SK-N-SH (cell line): ENCODE results near the gene SGTA. TPM values are rescaled to one million over a fixed set of nuclear protein-coding genes. Genes with fewer than 3 reads are reported as not detected.

Experiments used
- CTCF ChIA-PET: fragments of 300-600, 350-600 bp; formaldehyde crosslinking; extraction: SDS; loops from one replicate; lab custom pipeline; 2021; lab: Yijun Ruan, JAX
- POLR2A ChIA-PET: fragments of 350-600 bp; sonication (Branson Sonifier 250); formaldehyde crosslinking; extraction: SDS; loops from one replicate; lab custom pipeline; 2020; ENCODE audit warnings: antibody characterized with exemption, inconsistent platforms; lab: Yijun Ruan, JAX
- DNase-seq: peaks from one replicate; pipeline ENCODE4 v3.0.0; 2012
- H2AFZ ChIP-seq: fragments of 200-600 bp; sonication (generic); 2 replicates; pipeline ENCODE4 v1.8.1; 2016; ENCODE audit warnings: antibody characterized with exemption, mild to moderate bottlenecking, low read depth
- H3F3A ChIP-seq: fragments of 200-600 bp; sonication (generic); replicated peaks from 2 replicates; pipeline ENCODE3; 2016; ENCODE audit warnings: antibody characterized with exemption, mild to moderate bottlenecking; ENCODE audit not compliant: insufficient read depth
- H3K27ac ChIP-seq, 2 experiments: fragments of 200-500 bp in 1 of 2; fragments of 200-600 bp in 1 of 2; sonication (Bioruptor generic) in 1 of 2; sonication (generic), shearing (Covaris generic) in 1 of 2; 2 replicates each; pipeline versions ENCODE4 v1.5.1 to v1.6.1; 2014 to 2016; ENCODE audit warnings: low read depth in 2 of 2, inconsistent platforms in 1 of 2, low read length in 1 of 2, mild to moderate bottlenecking in 1 of 2, mixed read lengths in 1 of 2
- H3K27me3 ChIP-seq: fragments of 200-600 bp; sonication (generic), shearing (Covaris generic); 2 replicates; pipeline ENCODE4 v1.6.1; 2016; ENCODE audit warnings: mixed run types; ENCODE audit not compliant: insufficient read depth
- H3K36me3 ChIP-seq, 2 experiments: fragments of 200-500 bp in 1 of 2; fragments of 200-600 bp in 1 of 2; sonication (Bioruptor generic) in 1 of 2; sonication (generic) in 1 of 2; replicated peaks in 1 of 2; 2 replicates each; pipeline versions ENCODE3 to v1.5.1; 2014 to 2016; ENCODE audit warnings: low read length in 1 of 2, mild to moderate bottlenecking in 1 of 2; ENCODE audit not compliant: insufficient read depth in 2 of 2, control insufficient read depth in 1 of 2
- H3K4me1 ChIP-seq, 2 experiments: fragments of 200-500 bp in 1 of 2; fragments of 200-600 bp in 1 of 2; sonication (Bioruptor generic) in 1 of 2; sonication (generic), shearing (Covaris generic) in 1 of 2; 2 replicates each; pipeline versions ENCODE4 v1.5.1 to v1.6.1; 2014 to 2016; ENCODE audit warnings: low read depth in 1 of 2, low read length in 1 of 2, mixed run types in 1 of 2; ENCODE audit not compliant: insufficient read depth in 2 of 2, control insufficient read depth in 1 of 2
- H3K4me2 ChIP-seq: fragments of 200-600 bp; sonication (generic), shearing (Covaris generic); 2 replicates; pipeline ENCODE4 v1.6.1; 2017; ENCODE audit warnings: mixed run types
- H3K4me3 ChIP-seq, 2 experiments: fragments of 200-500 bp in 1 of 2; fragments of 200-600 bp in 1 of 2; sonication (Bioruptor generic) in 1 of 2; sonication (generic), shearing (Covaris generic) in 1 of 2; 2 replicates each; pipeline versions ENCODE4 v1.5.1 to v1.8.1; 2014 to 2016; ENCODE audit warnings: low read depth in 2 of 2, inconsistent platforms in 1 of 2, low read length in 1 of 2, mild to moderate bottlenecking in 1 of 2, mixed read lengths in 1 of 2, moderate library complexity in 1 of 2
- H3K79me2 ChIP-seq: fragments of 200-600 bp; sonication (generic); 2 replicates; pipeline ENCODE4 v1.8.1; 2017; ENCODE audit warnings: mild to moderate bottlenecking; ENCODE audit not compliant: insufficient read depth
- H3K9ac ChIP-seq: fragments of 200-600 bp; sonication (generic); 2 replicates; pipeline ENCODE4 v1.6.1; 2017; ENCODE audit warnings: mixed run types
- H3K9me2 ChIP-seq: fragments of 200-600 bp; sonication (generic); 2 replicates; pipeline ENCODE4 v1.6.1; 2017; ENCODE audit warnings: mixed run types
- H3K9me3 ChIP-seq: fragments of 200-600 bp; sonication (generic); 2 replicates; pipeline ENCODE4 v1.6.1; 2017; ENCODE audit warnings: mixed run types, mild to moderate bottlenecking, moderate library complexity
- H4K20me1 ChIP-seq: fragments of 200-600 bp; sonication (generic); 2 replicates; pipeline ENCODE4 v1.6.1; 2017; ENCODE audit warnings: mild to moderate bottlenecking, mixed run types; ENCODE audit not compliant: insufficient read depth
- EP300 ChIP-seq, 2 experiments: IDR thresholded peaks; 2 replicates each; pipeline versions ENCODE4 v1.4.0 to v1.6.1; 2012; ENCODE audit warnings: borderline replicate concordance in 1 of 2, low read depth in 1 of 2, low read length in 1 of 2
- EZH2phosphoT487 ChIP-seq: fragments of 200-600 bp; sonication (generic); IDR thresholded peaks from 2 replicates; pipeline ENCODE4 v1.6.1; 2017; ENCODE audit warnings: low read depth, mixed run types, mild to moderate bottlenecking, antibody characterized with exemption, moderate library complexity, borderline replicate concordance
- FOSL2 ChIP-seq: IDR thresholded peaks from 2 replicates; pipeline ENCODE4 v1.4.0; 2012; ENCODE audit warnings: low read depth, mild to moderate bottlenecking, moderate library complexity, borderline replicate concordance
- NRF1 ChIP-seq: IDR thresholded peaks from 2 replicates; pipeline ENCODE4 v1.6.1; 2012; ENCODE audit warnings: low read depth, mild to moderate bottlenecking, low read length
- TAF1 ChIP-seq: IDR thresholded peaks from 2 replicates; pipeline ENCODE4 v1.6.1; 2012; ENCODE audit warnings: low read depth, mild to moderate bottlenecking, low read length, moderate library complexity, borderline replicate concordance
- TCF12 ChIP-seq: IDR thresholded peaks from 2 replicates; pipeline ENCODE4 v1.4.0; 2012
- YY1 ChIP-seq: IDR thresholded peaks from 2 replicates; pipeline ENCODE4 v1.4.0; 2012; ENCODE audit warnings: low read depth, mild to moderate bottlenecking
- WGBS: methylation state at CpG from one replicate; pipeline ENCODE4 v1.1.6; 2017; ENCODE audit warnings: low lambda C conversion rate; 5-methylcytosine and 5-hydroxymethylcytosine counted together
- polyA plus RNA-seq, 3 experiments: library from polyadenylated mRNA; depleted of rRNA; stranded (reverse); fragments of >200 nt; gene quantifications; 2 replicates each; pipeline ENCODE4 v1.2.3, GENCODE V29; 2012
- TF ChIP-seq, protein P1 (sequence below): fragments of 200-600 bp; sonication (generic); IDR thresholded peaks from 2 replicates; pipeline ENCODE4 v1.6.1; 2017; ENCODE audit warnings: antibody characterized with exemption, mild to moderate bottlenecking, moderate library complexity
- TF ChIP-seq, protein P2 (sequence below): IDR thresholded peaks from 2 replicates; pipeline ENCODE4; 2012
- TF ChIP-seq, protein P3 (sequence below): IDR thresholded peaks from 2 replicates; pipeline ENCODE4 v1.4.0; 2012; ENCODE audit warnings: low read depth
- TF ChIP-seq, protein P4 (sequence below): fragments of 150-350 bp; IDR thresholded peaks from 2 replicates; pipeline ENCODE4 v1.6.1; 2016; ENCODE audit warnings: mild to moderate bottlenecking, low read depth, low read length
- TF ChIP-seq, protein P5 (sequence below): IDR thresholded peaks from 2 replicates; pipeline ENCODE4 v1.4.0; 2012; ENCODE audit warnings: low read depth, borderline replicate concordance
- TF ChIP-seq, protein P6 (sequence below): IDR thresholded peaks from 2 replicates; pipeline ENCODE4 v1.6.1; 2012; ENCODE audit warnings: mild to moderate bottlenecking, low read depth, low read length, moderate library complexity

The SGTA gene
- polyA plus RNA-seq, 1 of the 3 experiments (the other 2 are of a cell fraction) = 78.4 TPM

DNA sequence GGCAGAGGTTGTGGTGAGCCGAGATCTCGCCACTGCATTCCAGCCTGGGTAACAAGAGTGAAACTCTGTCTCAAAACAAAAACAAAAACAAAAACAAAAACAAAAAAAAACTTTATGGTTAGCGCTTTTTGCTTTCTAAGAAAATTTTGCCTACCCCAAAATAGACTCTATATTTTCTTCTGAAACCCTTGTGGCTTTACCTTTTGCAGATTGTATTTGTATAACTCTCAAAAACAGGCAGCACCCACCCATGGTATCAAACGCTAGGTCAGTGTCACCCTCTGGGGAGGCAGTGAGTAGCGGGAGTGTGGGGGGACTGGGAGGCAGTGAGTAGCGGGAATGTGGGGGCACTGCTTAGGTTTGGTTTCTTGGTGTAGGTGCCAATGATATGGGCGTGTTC, 35.7 kb downstream of the SGTA start (continued):
- TF ChIP-seq, protein P1, sequence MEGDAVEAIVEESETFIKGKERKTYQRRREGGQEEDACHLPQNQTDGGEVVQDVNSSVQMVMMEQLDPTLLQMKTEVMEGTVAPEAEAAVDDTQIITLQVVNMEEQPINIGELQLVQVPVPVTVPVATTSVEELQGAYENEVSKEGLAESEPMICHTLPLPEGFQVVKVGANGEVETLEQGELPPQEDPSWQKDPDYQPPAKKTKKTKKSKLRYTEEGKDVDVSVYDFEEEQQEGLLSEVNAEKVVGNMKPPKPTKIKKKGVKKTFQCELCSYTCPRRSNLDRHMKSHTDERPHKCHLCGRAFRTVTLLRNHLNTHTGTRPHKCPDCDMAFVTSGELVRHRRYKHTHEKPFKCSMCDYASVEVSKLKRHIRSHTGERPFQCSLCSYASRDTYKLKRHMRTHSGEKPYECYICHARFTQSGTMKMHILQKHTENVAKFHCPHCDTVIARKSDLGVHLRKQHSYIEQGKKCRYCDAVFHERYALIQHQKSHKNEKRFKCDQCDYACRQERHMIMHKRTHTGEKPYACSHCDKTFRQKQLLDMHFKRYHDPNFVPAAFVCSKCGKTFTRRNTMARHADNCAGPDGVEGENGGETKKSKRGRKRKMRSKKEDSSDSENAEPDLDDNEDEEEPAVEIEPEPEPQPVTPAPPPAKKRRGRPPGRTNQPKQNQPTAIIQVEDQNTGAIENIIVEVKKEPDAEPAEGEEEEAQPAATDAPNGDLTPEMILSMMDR = no peak
- TF ChIP-seq TAF1 = no peak

DNA sequence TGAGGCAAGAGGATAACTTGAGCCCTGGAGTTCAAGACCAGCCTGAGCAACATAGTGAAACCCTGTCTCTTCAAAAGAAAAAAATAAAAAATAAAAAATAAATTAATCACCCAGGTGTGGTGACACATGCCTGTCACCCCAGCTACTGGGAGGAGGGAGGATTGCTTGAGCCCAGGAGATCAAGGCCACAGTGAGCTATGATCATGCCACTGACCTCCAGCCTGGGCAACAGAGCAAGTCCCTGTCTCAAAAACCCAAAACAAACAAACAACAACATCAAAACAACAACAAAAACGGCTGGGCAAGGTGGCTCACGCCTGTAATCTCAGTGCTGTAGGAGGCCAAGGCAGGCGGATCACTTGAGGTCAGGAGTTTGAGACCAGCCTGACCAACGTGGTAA, 39.0 kb downstream of the SGTA start:
- WGBS = 7% methylated on average over 4 of the region's 4 CpGs
- no peak overlapping the region for H3K4me2 ChIP-seq
- no peaks in the 10 kb centered on the region for H4K20me1 ChIP-seq
- no peak overlapping the region for H3K4me3 ChIP-seq
- H3K9me2 ChIP-seq = no peaks in the 10 kb centered on the region
- POLR2A ChIA-PET = no interaction called here
- H3K27ac ChIP-seq = no peak overlapping the region
- TF ChIP-seq, protein P2, sequence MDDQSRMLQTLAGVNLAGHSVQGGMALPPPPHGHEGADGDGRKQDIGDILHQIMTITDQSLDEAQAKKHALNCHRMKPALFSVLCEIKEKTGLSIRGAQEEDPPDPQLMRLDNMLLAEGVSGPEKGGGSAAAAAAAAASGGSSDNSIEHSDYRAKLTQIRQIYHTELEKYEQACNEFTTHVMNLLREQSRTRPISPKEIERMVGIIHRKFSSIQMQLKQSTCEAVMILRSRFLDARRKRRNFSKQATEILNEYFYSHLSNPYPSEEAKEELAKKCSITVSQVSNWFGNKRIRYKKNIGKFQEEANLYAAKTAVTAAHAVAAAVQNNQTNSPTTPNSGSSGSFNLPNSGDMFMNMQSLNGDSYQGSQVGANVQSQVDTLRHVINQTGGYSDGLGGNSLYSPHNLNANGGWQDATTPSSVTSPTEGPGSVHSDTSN = no peak
- TF ChIP-seq EZH2phosphoT487 = no peak
- TF ChIP-seq, protein P3, sequence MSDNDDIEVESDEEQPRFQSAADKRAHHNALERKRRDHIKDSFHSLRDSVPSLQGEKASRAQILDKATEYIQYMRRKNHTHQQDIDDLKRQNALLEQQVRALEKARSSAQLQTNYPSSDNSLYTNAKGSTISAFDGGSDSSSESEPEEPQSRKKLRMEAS = no peak
- no peaks in the 10 kb centered on the region for H3K79me2 ChIP-seq
- DNase-seq = no peak
- H3K9ac ChIP-seq = no peak overlapping the region
- H3F3A ChIP-seq = no peaks in the 10 kb centered on the region
- no peaks in the 10 kb centered on the region for H3K9me3 ChIP-seq
- H3K36me3 ChIP-seq = no peaks in the 10 kb centered on the region
- no peak overlapping the region for H2AFZ ChIP-seq
- H3K27me3 ChIP-seq = peaks cover 5% of the 10 kb centered on the region; the same call in 1 of the 2 replicates
- H3K4me1 ChIP-seq = peaks cover 0 to 6% of the 10 kb centered on the region in 2 experiments; a peak in 1 of 4 replicates
- CTCF ChIA-PET = interaction anchor here (2.2 kb wide), 1 partner anchor 96 kb away, joined by 10 read pairs; no protein-coding TSS in a partner anchor

DNA sequence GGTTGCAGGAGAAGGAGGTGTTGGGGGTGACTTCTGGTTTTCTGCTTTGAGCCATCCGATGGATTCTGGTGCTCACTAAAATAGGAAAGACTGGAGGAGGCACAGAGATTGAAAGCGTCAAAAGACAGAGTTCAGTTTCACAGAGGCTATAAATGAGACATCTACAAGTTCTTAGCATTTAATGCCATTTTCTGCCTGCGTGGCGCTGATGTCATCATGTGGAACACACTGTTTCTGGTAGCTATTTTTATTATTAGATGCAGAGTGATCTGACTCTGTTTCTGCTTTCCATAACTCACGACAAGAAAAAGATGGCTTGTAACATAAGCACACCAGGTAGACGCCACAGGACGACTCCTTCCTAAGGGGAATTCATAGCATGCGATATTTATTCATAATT, 40.0 kb downstream of the SGTA start:
- CTCF ChIA-PET = interaction anchor here (1.8 kb wide), 1 partner anchor 95 kb away, joined by 11 read pairs; no protein-coding TSS in a partner anchor
- no peak overlapping the region for H2AFZ ChIP-seq
- no peaks in the 10 kb centered on the region for H3F3A ChIP-seq
- H3K36me3 ChIP-seq = no peaks in the 10 kb centered on the region
- peaks cover 0 to 5% of the 10 kb centered on the region in 2 experiments; a peak in 1 of 4 replicates for H3K4me1 ChIP-seq
- no peaks in the 10 kb centered on the region for H4K20me1 ChIP-seq
- 0 out of 2 replicates have a peak, but pooled peaks cover under 1% of the 10 kb centered on the region for H3K79me2 ChIP-seq
- no peak overlapping the region for H3K4me2 ChIP-seq
- H3K9ac ChIP-seq = no peak overlapping the region
- WGBS = 23% methylated on average over 8 of the region's 8 CpGs
- no peaks in the 10 kb centered on the region for H3K9me2 ChIP-seq
- H3K9me3 ChIP-seq = no peaks in the 10 kb centered on the region
- TF ChIP-seq, protein P4, sequence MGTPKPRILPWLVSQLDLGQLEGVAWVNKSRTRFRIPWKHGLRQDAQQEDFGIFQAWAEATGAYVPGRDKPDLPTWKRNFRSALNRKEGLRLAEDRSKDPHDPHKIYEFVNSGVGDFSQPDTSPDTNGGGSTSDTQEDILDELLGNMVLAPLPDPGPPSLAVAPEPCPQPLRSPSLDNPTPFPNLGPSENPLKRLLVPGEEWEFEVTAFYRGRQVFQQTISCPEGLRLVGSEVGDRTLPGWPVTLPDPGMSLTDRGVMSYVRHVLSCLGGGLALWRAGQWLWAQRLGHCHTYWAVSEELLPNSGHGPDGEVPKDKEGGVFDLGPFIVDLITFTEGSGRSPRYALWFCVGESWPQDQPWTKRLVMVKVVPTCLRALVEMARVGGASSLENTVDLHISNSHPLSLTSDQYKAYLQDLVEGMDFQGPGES = no peak
- TF ChIP-seq YY1 (no peak), FOSL2 (no peak), TCF12 (no peak), NRF1 (no peak), EP300 (IDR thresholded peaks at IDR 0.05; ENCODE audit: borderline replicate concordance in 1 of 2, low read depth in 1 of 2, low read length in 1 of 2) (no peak)
- TF ChIP-seq, protein P5, sequence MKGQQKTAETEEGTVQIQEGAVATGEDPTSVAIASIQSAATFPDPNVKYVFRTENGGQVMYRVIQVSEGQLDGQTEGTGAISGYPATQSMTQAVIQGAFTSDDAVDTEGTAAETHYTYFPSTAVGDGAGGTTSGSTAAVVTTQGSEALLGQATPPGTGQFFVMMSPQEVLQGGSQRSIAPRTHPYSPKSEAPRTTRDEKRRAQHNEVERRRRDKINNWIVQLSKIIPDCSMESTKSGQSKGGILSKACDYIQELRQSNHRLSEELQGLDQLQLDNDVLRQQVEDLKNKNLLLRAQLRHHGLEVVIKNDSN = no peak
- TF ChIP-seq, protein P6, sequence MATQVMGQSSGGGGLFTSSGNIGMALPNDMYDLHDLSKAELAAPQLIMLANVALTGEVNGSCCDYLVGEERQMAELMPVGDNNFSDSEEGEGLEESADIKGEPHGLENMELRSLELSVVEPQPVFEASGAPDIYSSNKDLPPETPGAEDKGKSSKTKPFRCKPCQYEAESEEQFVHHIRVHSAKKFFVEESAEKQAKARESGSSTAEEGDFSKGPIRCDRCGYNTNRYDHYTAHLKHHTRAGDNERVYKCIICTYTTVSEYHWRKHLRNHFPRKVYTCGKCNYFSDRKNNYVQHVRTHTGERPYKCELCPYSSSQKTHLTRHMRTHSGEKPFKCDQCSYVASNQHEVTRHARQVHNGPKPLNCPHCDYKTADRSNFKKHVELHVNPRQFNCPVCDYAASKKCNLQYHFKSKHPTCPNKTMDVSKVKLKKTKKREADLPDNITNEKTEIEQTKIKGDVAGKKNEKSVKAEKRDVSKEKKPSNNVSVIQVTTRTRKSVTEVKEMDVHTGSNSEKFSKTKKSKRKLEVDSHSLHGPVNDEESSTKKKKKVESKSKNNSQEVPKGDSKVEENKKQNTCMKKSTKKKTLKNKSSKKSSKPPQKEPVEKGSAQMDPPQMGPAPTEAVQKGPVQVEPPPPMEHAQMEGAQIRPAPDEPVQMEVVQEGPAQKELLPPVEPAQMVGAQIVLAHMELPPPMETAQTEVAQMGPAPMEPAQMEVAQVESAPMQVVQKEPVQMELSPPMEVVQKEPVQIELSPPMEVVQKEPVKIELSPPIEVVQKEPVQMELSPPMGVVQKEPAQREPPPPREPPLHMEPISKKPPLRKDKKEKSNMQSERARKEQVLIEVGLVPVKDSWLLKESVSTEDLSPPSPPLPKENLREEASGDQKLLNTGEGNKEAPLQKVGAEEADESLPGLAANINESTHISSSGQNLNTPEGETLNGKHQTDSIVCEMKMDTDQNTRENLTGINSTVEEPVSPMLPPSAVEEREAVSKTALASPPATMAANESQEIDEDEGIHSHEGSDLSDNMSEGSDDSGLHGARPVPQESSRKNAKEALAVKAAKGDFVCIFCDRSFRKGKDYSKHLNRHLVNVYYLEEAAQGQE = no peak
- no peak overlapping the region for H3K4me3 ChIP-seq
- POLR2A ChIA-PET = no interaction called here
- no peak for DNase-seq
- no peak overlapping the region for H3K27ac ChIP-seq
- peaks cover 5% of the 10 kb centered on the region; the same call in 1 of the 2 replicates for H3K27me3 ChIP-seq
